Prostate gland (tissue), 2 donors: Measurements from ENCODE around the gene NR6A1. TPM values are rescaled to one million over a fixed set of nuclear protein-coding genes. Genes with fewer than 3 reads are reported as not detected.
"Not testable (repeated sequence)": the region's sequence is repeated elsewhere in the genome, so short reads cannot be mapped to it uniquely, and the experiment has no call there.

Experiments
- DNase-seq: peaks from one replicate; pipeline ENCODE4 v3.0.0-alpha.2; 2019; ENCODE audit warnings: low spot score
- H3K27ac ChIP-seq, 2 donors: fragments of 200-600 bp; sonication (generic); 2 replicates each; pipeline ENCODE4 v1.5.1; 2017 to 2019
- H3K27me3 ChIP-seq: fragments of 200-600 bp; sonication (generic); replicated peaks from 2 replicates; pipeline ENCODE4 v1.5.1; 2019; ENCODE audit not compliant: insufficient read depth
- H3K36me3 ChIP-seq, 2 donors: fragments of 200-600 bp; sonication (generic); 1 replicate in 1 of 2; 2 replicates in 1 of 2; pipeline versions ENCODE4 v1.5.1 to v1.8.1; 2017 to 2019
- H3K4me1 ChIP-seq: fragments of 200-600 bp; sonication (generic); replicated peaks from 2 replicates; pipeline ENCODE4 v1.5.1; 2019
- H3K4me3 ChIP-seq, 2 donors: fragments of 200-600 bp; sonication (generic); 2 replicates each; pipeline ENCODE4 v1.5.1; 2017 to 2019
- H3K9me3 ChIP-seq: fragments of 200-600 bp; sonication (generic); 2 replicates; pipeline ENCODE4 v1.5.1; 2017
- CTCF ChIP-seq, 4 experiments: fragments of 200-600 bp in 2 of 4; fragments of 450-650 bp in 2 of 4; sonication (generic) in 2 of 4; IDR thresholded peaks; 1 replicate in 3 of 4; 2 replicates in 1 of 4; pipeline ENCODE4 v1.5.1; 2016 to 2019; ENCODE audit warnings: antibody characterized with exemption in 4 of 4, mild to moderate bottlenecking in 2 of 4, moderate library complexity in 2 of 4
- POLR2A ChIP-seq: fragments of 450-650 bp; IDR thresholded peaks from one replicate; pipeline ENCODE4 v1.6.1; 2016; ENCODE audit warnings: antibody characterized with exemption, mild to moderate bottlenecking
- POLR2AphosphoS5 ChIP-seq: sonication (generic); formaldehyde crosslinking; IDR thresholded peaks from one replicate; pipeline ENCODE4 v1.6.1; 2017; ENCODE audit warnings: antibody characterized with exemption
- WGBS: methylation state at CpG from one replicate; pipeline ENCODE4 v1.1.5; 2018; 5-methylcytosine and 5-hydroxymethylcytosine counted together
- intact Hi-C: fragments of 100-400 bp; cut with DNase I; formaldehyde crosslinking; loops from one replicate; pipeline ENCODE4 v1.14.2; 2022
- total RNA-seq, 2 donors: library from RNA; depleted of rRNA; stranded (reverse); fragments of >200 nt; gene quantifications; one replicate each; pipeline ENCODE4 v1.1.0, GENCODE V29; 2016

The NR6A1 gene
- total RNA-seq, 2 donors from 2014 or later, result 1.3 to 53.7 TPM

DNA sequence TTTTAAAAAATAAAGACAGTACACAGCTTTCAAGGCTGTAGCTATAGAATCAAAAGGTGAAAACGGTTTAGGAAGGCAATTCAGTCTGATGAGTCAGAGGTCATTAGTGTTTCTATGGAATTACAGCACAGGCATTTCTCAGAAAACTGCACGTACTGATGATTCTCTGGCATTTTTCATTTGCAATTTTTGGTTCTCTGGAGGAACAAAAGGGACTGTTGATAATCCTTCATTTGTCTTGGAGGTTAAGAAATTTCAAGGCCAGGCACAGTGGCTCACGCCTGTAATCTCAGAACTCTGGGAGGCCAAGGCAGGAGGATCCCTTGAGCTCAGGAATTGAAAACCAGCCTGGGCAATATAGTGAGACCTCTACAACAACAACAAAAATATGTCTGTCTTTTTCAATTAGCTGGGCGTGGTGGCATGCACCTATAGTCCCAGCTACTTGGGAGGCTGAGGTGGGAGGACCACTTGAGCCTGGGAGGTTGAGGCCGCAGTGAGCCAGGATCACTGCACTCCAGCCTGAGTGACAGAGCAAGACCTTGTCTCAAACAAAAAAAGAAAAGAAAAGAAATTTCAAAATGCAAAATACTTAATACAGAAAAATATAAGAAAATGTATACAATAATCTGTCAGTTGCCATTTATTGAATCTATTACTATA is 27.3 kb downstream of the NR6A1 start:
- no peaks in the 10 kb centered on the region for H3K4me1 ChIP-seq
- no peaks in the 10 kb centered on the region for H3K9me3 ChIP-seq
- intact Hi-C loops, result no loop called here
- DNase-seq, result no peak
- no peak overlapping the region for H3K4me3 ChIP-seq
- no peak overlapping the region for H3K27ac ChIP-seq
- no peak for TF ChIP-seq CTCF (IDR thresholded peaks at IDR 0.05)
- no peak for TF ChIP-seq POLR2A
- no peak for TF ChIP-seq POLR2AphosphoS5
- H3K36me3 ChIP-seq, result no peaks in the 10 kb centered on the region
- no peaks in the 10 kb centered on the region for H3K27me3 ChIP-seq
- WGBS, result 88% methylated on average over 5 of the region's 5 CpGs

DNA sequence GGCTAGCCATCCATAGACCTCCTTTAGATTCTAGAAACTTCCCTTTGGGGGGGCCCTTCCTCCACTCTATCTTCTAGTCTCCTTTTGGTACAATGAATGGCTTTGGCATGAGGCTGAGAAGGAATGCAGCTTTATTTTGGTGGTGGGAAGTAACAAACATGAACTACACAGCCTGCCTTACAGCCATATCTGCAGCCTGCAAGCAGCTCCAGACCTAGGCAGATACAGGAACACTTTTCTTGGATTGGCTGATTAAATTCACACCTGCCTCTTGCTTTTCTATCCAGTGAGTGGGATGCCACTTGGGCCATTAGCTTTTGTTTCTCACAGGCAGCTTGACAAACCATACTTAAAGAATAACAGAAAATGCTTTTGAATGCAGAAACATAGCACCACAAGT is 28.2 kb downstream of the NR6A1 start:
- Histone ChIP-seq H3K27ac (no peak overlapping the region), H3K36me3 (no peaks in the 10 kb centered on the region), H3K9me3 (no peaks in the 10 kb centered on the region), H3K4me3 (no peak overlapping the region), H3K27me3 (no peaks in the 10 kb centered on the region), H3K4me1 (no peaks in the 10 kb centered on the region)
- intact Hi-C loops, result no loop called here
- no peak for DNase-seq
- TF ChIP-seq POLR2A (no peak), CTCF (IDR thresholded peaks at IDR 0.05) (no peak), POLR2AphosphoS5 (no peak)

GRCh38 chr9:124741662-124742061 is 29.4 kb downstream of the NR6A1 start:
- H3K27ac ChIP-seq, result no peak overlapping the region
- no peaks in the 10 kb centered on the region for H3K27me3 ChIP-seq
- intact Hi-C loops, result no loop called here
- H3K4me1 ChIP-seq, result no peaks in the 10 kb centered on the region
- no peak overlapping the region for H3K4me3 ChIP-seq
- TF ChIP-seq CTCF (IDR thresholded peaks at IDR 0.05) (no peak), POLR2AphosphoS5 (no peak), POLR2A (no peak)
- H3K9me3 ChIP-seq, result no peaks in the 10 kb centered on the region
- no peaks in the 10 kb centered on the region for H3K36me3 ChIP-seq
- DNase-seq, result no peak
- 84% methylated on average over 4 of the region's 4 CpGs for WGBS

DNA sequence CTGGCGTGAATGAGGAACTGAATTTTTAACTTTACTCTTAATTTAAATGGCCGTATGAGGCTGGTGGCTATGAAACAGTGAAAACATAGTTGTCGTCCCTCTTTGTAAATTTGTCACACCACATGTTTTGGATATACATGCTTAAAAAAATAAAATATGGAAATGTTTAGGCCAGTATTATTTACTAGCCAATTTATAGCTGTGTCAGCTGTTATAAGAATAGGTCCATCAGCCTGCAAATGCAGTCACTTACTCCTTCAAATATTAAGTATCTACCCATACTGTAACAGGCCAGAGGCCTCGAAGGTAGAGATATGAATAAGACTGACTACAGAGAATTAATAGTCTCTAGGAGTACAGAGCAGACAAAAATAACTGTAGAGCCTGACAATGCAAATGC is 30.0 kb downstream of the NR6A1 start:
- no peak overlapping the region for H3K27ac ChIP-seq
- 97% methylated on average over 4 of the region's 4 CpGs for WGBS
- no peak for TF ChIP-seq POLR2AphosphoS5
- TF ChIP-seq POLR2A, result no peak
- TF ChIP-seq CTCF (IDR thresholded peaks at IDR 0.05), result no peak
- no peaks in the 10 kb centered on the region for H3K27me3 ChIP-seq
- no peaks in the 10 kb centered on the region for H3K9me3 ChIP-seq
- intact Hi-C loops, result no loop called here
- H3K36me3 ChIP-seq, result no peaks in the 10 kb centered on the region
- H3K4me1 ChIP-seq, result no peaks in the 10 kb centered on the region
- H3K4me3 ChIP-seq, result no peak overlapping the region
- DNase-seq, result no peak

- Histone ChIP-seq H3K27ac (no peak overlapping the region), H3K4me3 (no peak overlapping the region), H3K4me1 (no peaks in the 10 kb centered on the region), H3K27me3 (no peaks in the 10 kb centered on the region), H3K9me3 (no peaks in the 10 kb centered on the region), H3K36me3 (no peaks in the 10 kb centered on the region)
- TF ChIP-seq POLR2AphosphoS5 (no peak), CTCF (IDR thresholded peaks at IDR 0.05) (no peak), POLR2A (no peak)
- DNase-seq, result no peak
- WGBS, result 83% methylated on average over 2 of the region's 2 CpGs
- intact Hi-C loops, result no loop called here
Measured at GRCh38 chr9:124739360-124739759, 31.8 kb downstream of the NR6A1 start.

- H3K36me3 ChIP-seq, H3K27me3 ChIP-seq, H3K4me1 ChIP-seq, H3K9me3 ChIP-seq, DNase-seq, intact Hi-C loops, H3K4me3 ChIP-seq, H3K27ac ChIP-seq: not testable (repeated sequence)
- 97% methylated on average over 7 of the region's 7 CpGs for WGBS
Measured at GRCh38 chr9:124738075-124738474, 33.0 kb downstream of the NR6A1 start.
